ENCODE measurements around the gene DPY19L2.
"Not testable (repeated sequence)": the region's sequence is repeated elsewhere in the genome, so short reads cannot be mapped to it uniquely, and the experiment has no call there.

Gene DPY19L2

DNA sequence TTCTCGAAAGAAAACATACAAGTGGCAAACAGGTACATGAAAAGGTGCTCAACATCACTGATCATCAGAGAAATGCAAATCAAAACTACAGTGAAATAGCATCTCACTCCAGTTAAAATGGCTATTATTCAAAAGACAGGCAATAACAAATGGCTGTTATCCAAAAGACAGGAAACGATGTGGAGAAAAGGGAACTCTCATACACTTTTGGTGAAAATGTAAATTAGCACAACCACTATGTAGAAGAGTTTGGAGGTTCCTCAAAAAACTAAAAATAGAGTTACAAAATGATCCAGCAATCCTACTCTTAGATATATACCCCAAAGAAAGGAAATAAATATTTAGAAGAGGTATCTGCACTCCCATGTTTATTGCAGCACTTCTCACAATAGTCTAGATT, 90.7 kb downstream of the DPY19L2 start:
- H3K9ac ChIP-seq (ENCODE audit: low read length); H3K9me3 ChIP-seq (ENCODE audit: control insufficient read depth, low read depth, low read length); H3K4me1 ChIP-seq (ENCODE audit: control insufficient read depth, low read depth, low read length): not testable (repeated sequence)

DNA sequence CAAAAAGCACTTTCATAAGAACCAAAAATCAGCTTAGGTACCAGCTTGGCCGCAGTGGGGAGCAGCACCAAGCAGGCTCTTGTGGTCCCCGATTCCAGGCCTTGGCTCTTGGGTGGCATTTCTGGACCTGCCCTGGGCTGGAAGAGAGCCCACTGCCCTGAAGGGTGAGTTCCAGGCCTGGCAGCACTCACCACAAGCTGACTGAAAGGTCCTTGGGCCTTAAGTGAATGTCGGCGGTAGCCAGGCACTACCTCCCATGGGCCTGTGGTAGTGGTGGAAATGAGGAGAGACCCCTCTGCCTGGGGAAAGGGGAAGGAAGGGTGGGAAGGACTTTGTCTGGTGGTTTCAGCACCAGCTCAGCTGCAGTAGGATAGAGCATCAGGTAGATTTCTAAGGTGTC, 96.3 kb downstream of the DPY19L2 start:
- not testable (repeated sequence) for H3K4me3 ChIP-seq (ENCODE audit: low read length); H3K9me3 ChIP-seq (ENCODE audit: control insufficient read depth, low read depth, low read length); H3K27me3 ChIP-seq (ENCODE audit: control insufficient read depth, insufficient read depth, low read length); H3K27ac ChIP-seq (ENCODE audit: low read length); H3K4me1 ChIP-seq (ENCODE audit: control insufficient read depth, low read depth, low read length); H3K9ac ChIP-seq (ENCODE audit: low read length); H3K36me3 ChIP-seq (ENCODE audit: control insufficient read depth, low read depth, low read length)

More for the DNA sequence above, 90.7 kb downstream of the DPY19L2 start:
- not testable (repeated sequence) for H3K36me3 ChIP-seq (ENCODE audit: control insufficient read depth, low read depth, low read length); H3K27ac ChIP-seq (ENCODE audit: low read length); H3K4me3 ChIP-seq (ENCODE audit: low read length); H3K27me3 ChIP-seq (ENCODE audit: control insufficient read depth, insufficient read depth, low read length)

- H3K4me3 ChIP-seq (ENCODE audit: low read length); H3K36me3 ChIP-seq (ENCODE audit: control insufficient read depth, low read depth, low read length); H3K27ac ChIP-seq (ENCODE audit: low read length); H3K9ac ChIP-seq (ENCODE audit: low read length); H3K4me1 ChIP-seq (ENCODE audit: control insufficient read depth, low read depth, low read length); H3K27me3 ChIP-seq (ENCODE audit: control insufficient read depth, insufficient read depth, low read length); H3K9me3 ChIP-seq (ENCODE audit: control insufficient read depth, low read depth, low read length): not testable (repeated sequence)
Observed at GRCh38 chr12:63558445-63558844, 109.8 kb downstream of the DPY19L2 start.

DNA sequence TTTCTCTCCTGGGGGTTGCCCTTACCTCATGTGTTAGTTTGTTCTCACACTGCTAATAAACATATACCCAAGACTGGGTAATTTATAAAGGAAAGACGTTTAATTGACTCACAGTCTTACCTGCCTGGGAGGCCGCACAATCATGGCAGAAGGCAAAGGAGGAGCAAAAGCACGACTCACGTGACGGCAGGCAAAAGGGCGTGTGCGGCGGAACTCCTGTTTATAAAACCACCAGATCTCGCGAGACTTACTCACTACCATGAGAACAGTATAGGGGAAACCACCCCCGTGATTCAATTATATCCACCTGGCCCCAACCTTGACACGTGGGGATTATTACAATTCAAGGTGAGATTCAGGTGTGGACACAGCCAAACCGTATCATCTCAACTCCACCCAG, 116.9 kb downstream of the DPY19L2 start:
- H3K9ac ChIP-seq (ENCODE audit: low read length); H3K27me3 ChIP-seq (ENCODE audit: control insufficient read depth, insufficient read depth, low read length); H3K9me3 ChIP-seq (ENCODE audit: control insufficient read depth, low read depth, low read length); H3K4me1 ChIP-seq (ENCODE audit: control insufficient read depth, low read depth, low read length); H3K27ac ChIP-seq (ENCODE audit: low read length); H3K4me3 ChIP-seq (ENCODE audit: low read length); H3K36me3 ChIP-seq (ENCODE audit: control insufficient read depth, low read depth, low read length): not testable (repeated sequence)

DNA sequence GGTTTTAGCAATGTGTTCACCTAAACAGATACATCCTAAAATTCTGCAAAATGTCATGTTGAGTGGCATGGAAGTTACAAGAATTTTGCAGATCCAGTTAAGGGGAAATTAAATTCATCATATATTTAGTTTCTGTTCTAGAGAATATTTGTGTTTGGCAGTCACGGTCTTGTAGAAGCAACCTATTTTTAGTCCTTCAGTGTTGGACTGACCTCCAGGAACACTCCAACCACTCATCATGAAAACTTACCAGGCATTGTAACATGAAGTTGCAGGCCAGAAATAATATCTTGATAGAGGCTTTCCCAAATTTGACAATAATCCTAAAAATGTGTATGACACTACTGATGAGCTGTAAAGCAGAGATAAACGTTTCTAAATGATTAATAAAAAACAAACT, 119.3 kb downstream of the DPY19L2 start:
- not testable (repeated sequence) for H3K9ac ChIP-seq (ENCODE audit: low read length); H3K4me3 ChIP-seq (ENCODE audit: low read length); H3K27me3 ChIP-seq (ENCODE audit: control insufficient read depth, insufficient read depth, low read length); H3K9me3 ChIP-seq (ENCODE audit: control insufficient read depth, low read depth, low read length); H3K27ac ChIP-seq (ENCODE audit: low read length); H3K36me3 ChIP-seq (ENCODE audit: control insufficient read depth, low read depth, low read length); H3K4me1 ChIP-seq (ENCODE audit: control insufficient read depth, low read depth, low read length)

GRCh38 chr12:63545298-63545916, 122.9 kb downstream of the DPY19L2 start:
- not testable (repeated sequence) for H3K27ac ChIP-seq (ENCODE audit: low read length); H3K4me1 ChIP-seq (ENCODE audit: control insufficient read depth, low read depth, low read length); H3K4me3 ChIP-seq (ENCODE audit: low read length); H3K9ac ChIP-seq (ENCODE audit: low read length); H3K36me3 ChIP-seq (ENCODE audit: control insufficient read depth, low read depth, low read length); H3K9me3 ChIP-seq (ENCODE audit: control insufficient read depth, low read depth, low read length); H3K27me3 ChIP-seq (ENCODE audit: control insufficient read depth, insufficient read depth, low read length)

DNA sequence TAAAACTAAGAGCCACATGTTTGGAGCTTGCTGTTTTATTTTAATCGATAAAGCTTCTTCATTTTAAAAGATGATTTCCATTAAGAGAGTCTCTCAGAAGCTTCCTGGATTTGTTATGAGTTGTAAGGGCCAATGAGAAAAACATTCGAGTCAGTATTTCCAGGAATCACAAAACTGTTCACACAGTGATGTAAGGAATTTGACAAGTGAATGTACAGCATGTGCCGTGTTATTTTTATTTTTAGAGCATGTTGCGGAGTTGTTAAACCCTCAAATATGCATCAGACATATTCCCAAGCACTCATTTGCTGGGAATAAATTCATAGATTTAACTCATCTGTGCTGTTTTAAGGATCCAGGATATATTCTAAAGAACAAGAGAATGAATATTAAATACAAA, 129.6 kb downstream of the DPY19L2 start:
- not testable (repeated sequence) for H3K27ac ChIP-seq (ENCODE audit: low read length); H3K4me1 ChIP-seq (ENCODE audit: control insufficient read depth, low read depth, low read length); H3K27me3 ChIP-seq (ENCODE audit: control insufficient read depth, insufficient read depth, low read length); H3K4me3 ChIP-seq (ENCODE audit: low read length); H3K36me3 ChIP-seq (ENCODE audit: control insufficient read depth, low read depth, low read length); H3K9me3 ChIP-seq (ENCODE audit: control insufficient read depth, low read depth, low read length); H3K9ac ChIP-seq (ENCODE audit: low read length)

GRCh38 chr12:63537838-63538237, 130.5 kb downstream of the DPY19L2 start:
- H3K27ac ChIP-seq (ENCODE audit: low read length); H3K4me3 ChIP-seq (ENCODE audit: low read length); H3K9me3 ChIP-seq (ENCODE audit: control insufficient read depth, low read depth, low read length); H3K9ac ChIP-seq (ENCODE audit: low read length); H3K4me1 ChIP-seq (ENCODE audit: control insufficient read depth, low read depth, low read length); H3K36me3 ChIP-seq (ENCODE audit: control insufficient read depth, low read depth, low read length); H3K27me3 ChIP-seq (ENCODE audit: control insufficient read depth, insufficient read depth, low read length): not testable (repeated sequence)

GRCh38 chr12:63529641-63530040, 138.7 kb downstream of the DPY19L2 start:
- not testable (repeated sequence) for H3K36me3 ChIP-seq (ENCODE audit: control insufficient read depth, low read depth, low read length); H3K27me3 ChIP-seq (ENCODE audit: control insufficient read depth, insufficient read depth, low read length); H3K4me1 ChIP-seq (ENCODE audit: control insufficient read depth, low read depth, low read length); H3K9me3 ChIP-seq (ENCODE audit: control insufficient read depth, low read depth, low read length); H3K27ac ChIP-seq (ENCODE audit: low read length); H3K9ac ChIP-seq (ENCODE audit: low read length); H3K4me3 ChIP-seq (ENCODE audit: low read length)

DNA sequence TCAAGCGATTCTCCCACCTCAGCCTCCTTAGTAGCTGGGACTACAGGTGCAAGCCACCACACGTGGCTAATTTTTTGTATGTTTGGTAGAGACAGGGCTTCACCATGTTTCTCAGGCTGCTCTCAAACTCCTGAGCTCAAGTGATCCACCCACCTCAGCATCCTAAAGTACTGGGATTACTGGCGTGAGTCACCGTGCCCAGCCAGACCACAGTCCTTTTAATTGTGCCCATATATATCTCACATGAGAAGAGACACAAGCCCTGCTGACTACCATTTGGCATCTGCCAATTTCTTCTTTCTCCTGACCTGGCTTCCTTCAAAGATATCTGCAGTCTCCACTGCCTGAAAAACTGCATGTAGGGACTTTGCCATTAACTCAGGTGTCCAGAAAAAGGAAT, 142.5 kb downstream of the DPY19L2 start:
- no peak overlapping the region for H3K9ac ChIP-seq (ENCODE audit: low read length)
- H3K27ac ChIP-seq (ENCODE audit: low read length) = no peak overlapping the region
- H3K9me3 ChIP-seq (ENCODE audit: control insufficient read depth, low read depth, low read length) = no peaks in the 10 kb centered on the region
- no peak overlapping the region for H3K4me3 ChIP-seq (ENCODE audit: low read length)
- no peaks in the 10 kb centered on the region for H3K4me1 ChIP-seq (ENCODE audit: control insufficient read depth, low read depth, low read length)
- H3K36me3 ChIP-seq (ENCODE audit: control insufficient read depth, low read depth, low read length) = no peaks in the 10 kb centered on the region
- H3K27me3 ChIP-seq (ENCODE audit: control insufficient read depth, insufficient read depth, low read length) = no peaks in the 10 kb centered on the region

- no peaks in the 10 kb centered on the region for H3K27me3 ChIP-seq (ENCODE audit: control insufficient read depth, insufficient read depth, low read length)
- no peak overlapping the region for H3K9ac ChIP-seq (ENCODE audit: low read length)
- no peak overlapping the region for H3K4me3 ChIP-seq (ENCODE audit: low read length)
- no peaks in the 10 kb centered on the region for H3K4me1 ChIP-seq (ENCODE audit: control insufficient read depth, low read depth, low read length)
- no peak overlapping the region for H3K27ac ChIP-seq (ENCODE audit: low read length)
- H3K9me3 ChIP-seq (ENCODE audit: control insufficient read depth, low read depth, low read length) = no peaks in the 10 kb centered on the region
- no peaks in the 10 kb centered on the region for H3K36me3 ChIP-seq (ENCODE audit: control insufficient read depth, low read depth, low read length)
Observed at GRCh38 chr12:63521706-63522105, 146.6 kb downstream of the DPY19L2 start.
